Measurements from ENCODE around the gene ARPC1B. TPM values are rescaled to one million over a fixed set of nuclear protein-coding genes. Genes with fewer than 3 reads are reported as not detected.
"Not testable (repeated sequence)": the region's sequence is repeated elsewhere in the genome, so short reads cannot be mapped to it uniquely, and the experiment has no call there.

The ARPC1B gene
- polyA plus RNA-seq, 4 donors: 30.6 to 42.7 (median 32.5) TPM

DNA sequence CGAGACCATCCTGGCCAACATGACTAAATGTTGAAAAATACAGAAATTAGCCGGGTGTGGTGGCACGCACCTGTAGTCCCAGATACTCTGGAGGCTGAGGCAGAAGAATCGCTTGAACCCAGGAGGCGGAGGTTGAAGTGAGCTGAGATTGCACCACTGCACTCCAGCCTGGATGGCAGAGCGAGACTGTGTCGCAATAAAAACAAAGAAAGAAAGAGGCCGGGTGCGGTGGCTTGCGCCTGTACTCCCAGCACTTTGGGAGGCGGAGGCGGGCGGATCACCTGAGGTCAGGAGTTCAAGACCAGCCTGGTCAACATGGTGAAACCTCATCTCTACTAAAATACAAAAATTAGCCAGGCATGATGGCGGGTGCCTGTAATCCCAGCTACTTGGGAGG is 12.7 kb downstream of the ARPC1B start:
- not testable (repeated sequence) for DNase-seq (ENCODE audit: low read depth in 4 of 4, low spot score in 3 of 4)

GRCh38 chr7:99387912-99388311 is 13.4 kb downstream of the ARPC1B start:
- DNase-seq (ENCODE audit: low read depth in 4 of 4, low spot score in 3 of 4): no peak

GRCh38 chr7:99389772-99390171 is 15.2 kb downstream of the ARPC1B start:
- DNase-seq (ENCODE audit: low read depth in 4 of 4, low spot score in 3 of 4): no peak

GRCh38 chr7:99390941-99391602 is 16.5 kb downstream of the ARPC1B start:
- DNase-seq (ENCODE audit: low read depth in 4 of 4, low spot score in 3 of 4): no peak

GRCh38 chr7:99392046-99392445 is 17.5 kb downstream of the ARPC1B start:
- DNase-seq (ENCODE audit: low read depth in 4 of 4, low spot score in 3 of 4): no peak

DNA sequence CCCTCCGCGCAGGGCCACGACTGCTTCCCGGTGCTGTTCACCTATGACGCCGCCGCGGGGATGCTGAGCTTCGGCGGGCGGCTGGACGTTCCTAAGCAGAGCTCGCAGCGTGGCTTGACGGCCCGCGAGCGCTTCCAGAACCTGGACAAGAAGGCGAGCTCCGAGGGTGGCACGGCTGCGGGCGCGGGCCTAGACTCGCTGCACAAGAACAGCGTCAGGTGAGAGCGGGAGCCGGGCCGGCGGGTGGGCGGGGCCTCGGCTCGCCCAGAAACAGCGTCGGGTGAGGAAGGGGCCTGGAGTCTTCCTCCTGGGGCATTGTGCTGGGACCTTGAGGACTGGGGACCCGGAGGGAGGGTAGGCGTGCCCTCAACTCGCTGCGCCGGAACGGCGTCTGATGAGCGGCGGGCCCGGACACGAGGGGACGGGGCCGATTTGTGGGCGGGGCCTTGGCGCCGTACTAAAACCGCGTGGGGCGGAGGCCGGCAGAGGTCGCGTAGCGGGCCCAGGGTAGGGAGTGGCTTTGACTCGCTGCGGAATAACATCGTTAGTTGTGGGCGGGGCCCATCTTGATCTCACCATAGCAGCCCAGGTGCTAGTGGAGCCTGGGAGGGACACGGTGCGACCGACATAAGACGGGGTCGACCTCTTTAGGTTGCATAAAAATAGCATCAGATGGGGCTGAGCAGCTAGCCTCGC is 18.3 kb downstream of the ARPC1B start:
- DNase-seq (ENCODE audit: low read depth in 4 of 4, low spot score in 3 of 4): no peak

- no peak for DNase-seq (ENCODE audit: low read depth in 4 of 4, low spot score in 3 of 4)
These were observed 19.0 kb downstream of the ARPC1B start for GRCh38 chr7:99393355-99394187.

DNA sequence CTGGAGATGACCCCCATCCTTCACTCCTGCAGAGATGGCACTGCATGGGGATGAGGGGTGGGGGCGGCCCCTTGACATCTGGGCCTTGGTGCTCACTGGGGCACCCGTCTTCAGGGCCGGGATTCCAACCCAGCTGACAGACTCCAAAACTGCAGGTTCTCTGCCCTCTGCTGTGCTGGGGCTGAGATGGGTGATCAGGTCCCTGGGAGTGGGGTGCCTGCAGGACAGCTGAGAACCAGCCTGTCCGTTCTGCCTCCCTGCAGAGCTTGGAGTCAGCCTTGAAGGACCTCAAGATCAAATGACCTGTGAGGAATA is 19.6 kb downstream of the ARPC1B start:
- no peak for DNase-seq (ENCODE audit: low read depth in 4 of 4, low spot score in 3 of 4)

DNA sequence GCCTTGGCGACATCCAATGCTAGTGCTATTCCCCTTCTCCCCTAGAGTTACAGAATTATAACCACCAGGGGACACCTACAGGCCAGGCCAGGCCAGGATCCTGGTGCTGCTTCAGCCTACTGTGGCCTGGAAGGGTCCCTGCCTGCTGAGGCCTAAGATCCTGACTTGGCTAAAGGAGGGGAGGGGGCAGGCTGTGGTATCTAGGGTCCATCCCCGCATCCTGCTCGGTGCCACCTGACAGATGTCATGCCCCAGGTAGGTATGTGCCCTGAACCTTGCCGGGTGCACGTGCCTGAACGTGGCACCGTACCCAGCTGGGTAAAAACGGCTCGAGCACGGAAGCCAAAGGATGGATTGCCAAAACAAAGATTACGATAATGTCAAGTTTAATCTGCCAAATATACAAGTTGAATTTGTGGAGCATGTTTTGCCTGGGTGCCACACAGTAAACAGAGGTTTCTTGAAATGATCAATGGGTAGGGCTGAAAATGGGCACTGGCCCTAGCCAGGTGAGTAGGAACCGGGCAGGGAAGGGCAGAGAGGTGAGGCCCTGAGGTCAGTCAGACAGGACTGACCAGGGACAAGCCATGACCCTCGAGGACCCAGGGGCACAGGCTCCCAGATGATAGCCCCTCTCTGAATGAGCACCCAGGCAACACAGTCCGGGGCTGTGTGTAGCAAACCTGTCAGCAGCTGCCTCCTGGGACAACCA is 21.2 kb downstream of the ARPC1B start:
- DNase-seq (ENCODE audit: low read depth in 4 of 4, low spot score in 3 of 4): no peak

DNA sequence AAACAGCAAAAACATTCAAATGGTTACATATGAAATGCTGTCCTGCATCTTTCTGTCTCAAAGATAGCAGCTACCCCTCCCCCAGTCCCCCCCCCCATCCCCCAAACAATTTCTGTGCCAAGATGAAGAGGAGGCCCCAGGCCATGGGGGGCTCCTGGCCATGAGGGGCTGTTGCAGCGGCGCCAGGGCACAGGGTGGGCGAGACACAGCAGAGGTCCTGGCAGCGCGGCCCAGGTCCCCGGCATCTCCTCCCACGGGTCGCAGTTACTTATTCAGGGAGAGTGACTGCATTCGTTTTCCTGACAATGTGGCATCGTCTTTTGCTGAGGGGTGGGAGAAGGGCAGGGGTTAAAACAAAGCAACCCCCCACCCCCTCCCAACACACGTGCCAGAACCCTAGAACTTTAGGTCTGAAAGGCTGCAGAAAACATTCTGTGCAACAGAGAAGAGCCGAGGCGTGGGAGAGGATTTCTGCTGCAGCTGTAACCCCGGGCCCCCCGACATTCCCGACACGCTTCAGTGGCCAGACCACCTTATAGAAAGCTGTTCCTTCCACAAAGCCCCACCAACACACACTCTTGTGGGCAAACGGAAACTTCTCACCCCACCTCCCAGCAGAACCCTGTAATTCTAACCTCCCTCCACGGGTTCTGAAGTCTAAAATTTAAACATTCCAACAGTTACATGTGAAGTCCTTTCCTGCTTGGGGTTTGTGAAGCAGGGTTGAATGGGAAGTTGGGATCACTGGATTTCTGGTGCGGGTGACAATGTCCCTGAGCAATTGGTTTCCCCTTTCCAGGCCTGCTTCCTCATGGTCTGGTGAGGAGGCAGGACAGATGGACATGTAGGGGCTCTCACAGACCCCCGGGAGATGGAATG is 22.1 kb downstream of the ARPC1B start:
- no peak for DNase-seq (ENCODE audit: low read depth in 4 of 4, low spot score in 3 of 4)

DNA sequence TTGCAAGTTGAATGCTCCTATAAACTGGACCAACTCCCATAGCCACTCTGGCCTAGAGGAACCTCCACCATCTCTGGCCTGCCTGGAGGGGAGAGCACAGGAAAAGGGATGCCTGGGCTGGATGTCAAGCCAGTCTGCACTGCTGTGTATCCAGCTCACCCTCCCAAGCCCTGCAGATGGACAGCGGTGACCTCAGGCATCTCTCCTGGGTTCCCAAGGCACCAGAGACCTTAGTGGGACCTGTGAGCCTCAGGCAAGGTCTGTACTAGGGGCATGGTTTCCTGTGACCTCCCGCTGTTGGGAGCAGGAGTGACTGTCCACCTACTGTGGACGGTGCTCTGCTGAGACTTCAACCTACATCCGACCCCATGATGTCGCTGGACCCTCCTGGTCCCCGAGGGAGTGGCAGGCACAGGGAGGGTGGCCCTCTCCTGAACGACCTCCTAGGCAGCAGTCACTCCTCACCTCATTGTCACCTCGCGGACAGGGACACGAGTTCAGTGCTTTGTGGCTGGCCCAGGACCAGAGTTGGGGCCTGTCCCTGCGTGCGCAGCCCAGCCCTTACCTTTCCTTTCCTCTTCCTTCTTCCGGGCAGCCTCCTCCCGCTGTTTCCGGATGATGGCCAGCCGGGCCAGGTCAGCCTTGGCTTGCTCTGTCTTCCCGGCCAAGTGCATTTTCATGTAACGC is 22.9 kb downstream of the ARPC1B start:
- no peak for DNase-seq (ENCODE audit: low read depth in 4 of 4, low spot score in 3 of 4)

DNA sequence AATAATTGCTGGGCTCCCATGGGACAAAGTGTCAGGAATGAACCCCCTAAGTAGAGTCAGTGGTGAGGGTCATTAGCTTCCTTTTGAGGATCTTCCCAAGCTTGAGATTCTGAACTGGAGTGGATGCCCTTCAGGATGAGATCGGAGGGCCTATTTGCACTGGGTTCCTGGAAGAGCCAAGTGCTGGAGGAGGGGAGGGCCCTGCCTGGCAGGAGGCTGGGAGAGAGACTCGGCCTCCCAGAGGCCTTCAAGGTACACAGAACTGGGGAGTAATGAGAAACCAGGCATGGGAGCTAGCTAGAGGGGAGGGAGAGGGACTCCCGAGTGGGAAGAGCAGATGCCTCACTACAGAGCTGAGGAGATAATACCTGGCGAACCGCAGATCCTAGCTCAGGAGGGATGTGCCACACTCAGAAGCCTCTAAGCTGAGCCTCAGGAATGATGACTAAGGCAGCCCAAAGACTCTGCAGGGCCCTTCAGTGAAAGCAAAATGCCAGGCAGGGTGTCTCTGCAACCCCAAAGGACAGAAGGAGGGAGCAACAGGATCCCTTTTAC is 24.4 kb downstream of the ARPC1B start:
- DNase-seq (ENCODE audit: low read depth in 4 of 4, low spot score in 3 of 4): no peak

- no peak for DNase-seq (ENCODE audit: low read depth in 4 of 4, low spot score in 3 of 4)
These were observed 25.1 kb downstream of the ARPC1B start for GRCh38 chr7:99399597-99399996.

DNA sequence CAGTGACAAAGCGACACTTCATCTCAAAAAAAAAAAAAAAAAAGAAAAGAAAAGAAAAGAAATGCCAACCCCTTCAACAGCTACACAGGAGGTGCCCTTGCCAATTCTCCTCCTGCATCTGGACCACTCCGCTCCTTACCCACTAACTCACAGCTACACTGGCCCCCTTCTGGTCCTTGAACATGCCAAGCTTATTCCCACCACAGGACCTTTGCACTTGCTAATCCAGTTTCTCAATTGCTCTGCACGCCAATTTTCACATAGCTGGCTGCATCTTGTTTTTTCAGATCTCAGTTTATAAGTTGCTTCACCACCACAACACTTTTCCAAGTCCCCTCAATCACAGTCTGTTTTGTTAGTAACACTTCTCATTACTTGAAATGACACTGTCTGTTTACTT is 28.3 kb downstream of the ARPC1B start:
- DNase-seq (ENCODE audit: low read depth in 4 of 4, low spot score in 3 of 4): no peak

DNA sequence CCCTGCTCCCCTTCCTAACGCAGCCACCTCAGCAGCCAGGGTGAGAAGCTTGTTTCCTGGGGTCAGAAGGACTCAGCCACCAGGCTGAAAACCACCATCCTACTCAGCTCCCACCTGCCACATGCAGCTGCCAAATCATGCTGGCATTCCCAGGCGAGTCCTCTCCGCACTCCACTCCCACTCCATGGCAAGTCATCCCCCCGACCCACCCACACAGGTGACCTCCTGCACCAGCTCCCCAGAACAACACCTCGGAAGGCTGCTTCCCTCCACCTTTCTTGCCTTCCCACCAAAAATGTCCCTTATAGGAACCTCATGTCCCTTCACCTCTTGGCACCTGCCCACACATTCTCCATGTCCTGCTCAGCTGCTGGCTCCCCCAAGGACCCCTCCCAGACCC is 29.2 kb downstream of the ARPC1B start:
- DNase-seq (ENCODE audit: low read depth in 4 of 4, low spot score in 3 of 4): no peak

DNA sequence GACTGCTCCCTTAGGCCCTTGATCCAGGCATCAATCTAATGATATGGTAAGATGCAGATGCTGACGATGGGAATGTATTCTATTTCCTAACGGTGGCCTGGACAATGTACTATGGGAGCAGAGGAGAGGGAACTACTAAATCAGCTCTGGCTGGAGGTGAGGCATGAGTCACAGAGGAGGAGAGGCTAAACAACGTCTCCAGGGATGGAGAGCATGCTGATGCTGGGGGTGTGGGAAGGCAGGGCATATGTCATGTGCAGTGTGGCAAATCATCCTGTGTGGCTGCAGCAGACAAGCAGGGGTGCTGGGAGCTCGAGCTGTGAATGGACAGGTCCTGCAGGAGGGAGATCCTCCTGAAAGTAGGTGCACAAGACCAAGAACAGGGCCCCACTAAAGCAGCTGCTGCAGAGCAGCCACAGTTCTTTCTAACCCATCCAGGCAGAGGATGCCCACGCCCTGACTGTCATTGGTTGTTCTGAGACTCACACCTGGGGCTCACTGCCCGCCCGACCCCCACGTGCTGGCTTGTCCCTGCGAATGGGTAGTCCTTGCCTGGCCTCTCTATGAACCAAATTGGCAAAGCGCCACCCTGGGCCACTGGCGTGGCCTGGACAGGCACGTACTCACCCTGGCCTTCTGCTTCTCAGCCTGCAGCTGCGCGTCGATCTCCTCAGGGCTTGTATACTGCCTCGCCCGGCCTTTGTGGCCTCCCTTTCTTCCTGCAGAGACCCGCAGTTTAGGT is 29.9 kb downstream of the ARPC1B start:
- no peak for DNase-seq (ENCODE audit: low read depth in 4 of 4, low spot score in 3 of 4)

GRCh38 chr7:99404977-99405320 is 30.4 kb downstream of the ARPC1B start:
- DNase-seq (ENCODE audit: low read depth in 4 of 4, low spot score in 3 of 4): no peak

- DNase-seq (ENCODE audit: low read depth in 4 of 4, low spot score in 3 of 4): no peak
These were observed 32.0 kb downstream of the ARPC1B start for GRCh38 chr7:99406557-99406956.
